Stimulated activated CD8-positive, alpha-beta memory T cell treated with anti-CD3 and anti-CD28 coated beads, Interleukin-2, amount 100 ng/mL, for 48 hours (primary cell): ENCODE results near the gene CAMSAP3.

Experiments
- DNase-seq, 2 donors: peaks; one replicate each; pipeline ENCODE4 v3.0.0-alpha.2; 2020; ENCODE audit warnings: low read depth in 2 of 2

The CAMSAP3 gene

DNA sequence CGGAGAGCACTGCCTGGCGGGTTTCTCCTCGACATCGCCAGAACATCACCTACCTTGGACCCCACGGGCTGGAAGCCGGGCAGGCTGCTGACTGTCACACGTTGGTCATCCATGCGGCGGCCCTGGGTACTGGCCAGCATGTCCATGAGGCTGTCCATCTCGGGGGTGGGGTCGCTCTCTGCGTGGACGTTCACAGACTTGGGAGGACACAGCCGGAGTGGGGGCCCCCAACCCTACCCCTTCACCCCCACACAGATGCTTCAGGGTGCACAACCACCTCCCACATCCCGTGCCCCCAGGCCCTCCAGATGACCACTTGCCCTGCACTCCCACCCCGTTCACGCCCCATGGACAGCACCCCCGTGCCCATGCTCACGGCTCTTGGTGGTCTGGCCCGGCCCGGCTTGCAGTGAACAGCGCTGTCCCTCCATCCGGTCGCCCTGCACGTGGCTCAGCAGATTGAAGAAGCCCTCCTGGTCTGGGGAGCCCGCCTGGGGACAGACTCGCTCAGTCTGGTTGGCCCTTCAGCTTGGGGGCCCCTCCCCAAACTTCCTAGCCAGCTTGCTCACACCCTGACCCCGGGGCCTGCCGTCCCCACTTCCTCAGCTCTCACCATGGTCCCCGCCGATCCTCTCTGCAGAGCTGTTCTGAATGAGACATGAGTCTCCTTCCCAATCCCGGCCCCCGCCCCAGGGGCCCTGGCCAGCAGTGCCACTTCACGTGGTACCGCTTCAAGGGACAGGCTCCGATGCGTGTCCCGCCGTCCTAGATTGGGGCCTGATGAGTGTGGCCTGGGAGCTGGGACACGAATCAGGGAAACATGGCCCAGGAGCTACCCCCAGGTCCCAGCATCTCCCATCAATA lies 36.9 kb downstream of the CAMSAP3 start:
- no peak for DNase-seq

DNA sequence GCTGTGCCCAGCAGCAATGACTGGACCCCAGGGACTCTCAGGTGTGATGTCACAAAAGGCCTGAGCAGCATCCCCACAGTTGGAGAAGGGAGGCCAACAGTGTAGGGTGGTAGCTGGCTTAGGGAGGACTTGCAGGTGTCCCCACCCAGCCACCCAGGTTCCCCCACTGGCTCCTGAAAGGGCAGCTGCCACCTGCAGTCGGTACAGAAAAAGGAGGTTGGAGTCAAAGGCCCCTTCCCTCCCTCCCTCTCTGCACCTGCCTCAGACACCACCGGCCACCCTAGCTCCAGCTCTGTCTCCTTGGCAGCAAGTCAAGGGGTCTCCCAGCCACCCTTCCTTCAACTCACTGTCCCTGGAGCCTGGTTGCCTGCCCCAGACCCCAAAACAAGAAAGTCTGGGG lies 38.0 kb downstream of the CAMSAP3 start, which contains the start of gene PCP2:
Gene PCP2 (minus strand): TSS at position 22 of the 400 bp plus-strand sequence. CDS start 262 bp downstream, outside the sequence.
- no peak for DNase-seq

DNA sequence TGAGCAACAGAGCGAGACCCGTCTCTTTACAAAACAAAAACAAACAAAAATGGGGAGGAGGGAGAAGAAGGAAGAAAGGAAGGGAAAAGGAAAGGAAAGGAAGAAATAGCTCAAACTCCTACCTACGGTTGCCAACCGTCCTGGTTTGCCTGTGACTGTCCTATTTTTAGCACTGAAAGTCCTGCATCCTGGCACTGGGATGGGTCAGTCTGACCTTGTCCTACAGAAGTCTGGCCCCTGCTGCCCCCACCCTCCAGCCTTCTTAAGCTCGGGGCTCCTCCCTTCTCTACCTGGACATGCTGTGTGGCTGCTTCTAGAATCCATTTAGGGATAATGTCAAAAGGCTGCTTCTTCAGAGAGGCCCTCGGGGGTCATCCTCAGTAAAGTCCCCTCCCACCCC lies 40.0 kb downstream of the CAMSAP3 start:
- no peak for DNase-seq

DNA sequence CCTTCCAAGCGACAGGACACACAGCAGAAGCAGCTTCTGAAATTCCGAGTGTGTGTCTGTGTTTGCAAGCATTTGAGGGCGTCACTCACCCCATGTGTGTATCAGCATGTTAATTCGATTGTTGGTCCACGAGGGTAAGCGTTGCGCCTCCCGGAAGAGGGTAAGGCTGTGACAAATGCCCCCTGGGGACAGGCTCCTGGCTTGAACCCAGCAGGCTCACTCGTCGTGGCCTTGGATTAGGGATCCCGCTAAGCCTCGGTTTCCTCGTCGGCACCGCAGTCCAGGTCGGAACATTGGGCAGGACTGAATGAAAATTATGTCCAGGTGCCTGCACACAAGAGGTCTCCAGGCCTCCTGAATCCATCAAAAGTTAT lies 40.6 kb downstream of the CAMSAP3 start:
- no peak for DNase-seq

DNA sequence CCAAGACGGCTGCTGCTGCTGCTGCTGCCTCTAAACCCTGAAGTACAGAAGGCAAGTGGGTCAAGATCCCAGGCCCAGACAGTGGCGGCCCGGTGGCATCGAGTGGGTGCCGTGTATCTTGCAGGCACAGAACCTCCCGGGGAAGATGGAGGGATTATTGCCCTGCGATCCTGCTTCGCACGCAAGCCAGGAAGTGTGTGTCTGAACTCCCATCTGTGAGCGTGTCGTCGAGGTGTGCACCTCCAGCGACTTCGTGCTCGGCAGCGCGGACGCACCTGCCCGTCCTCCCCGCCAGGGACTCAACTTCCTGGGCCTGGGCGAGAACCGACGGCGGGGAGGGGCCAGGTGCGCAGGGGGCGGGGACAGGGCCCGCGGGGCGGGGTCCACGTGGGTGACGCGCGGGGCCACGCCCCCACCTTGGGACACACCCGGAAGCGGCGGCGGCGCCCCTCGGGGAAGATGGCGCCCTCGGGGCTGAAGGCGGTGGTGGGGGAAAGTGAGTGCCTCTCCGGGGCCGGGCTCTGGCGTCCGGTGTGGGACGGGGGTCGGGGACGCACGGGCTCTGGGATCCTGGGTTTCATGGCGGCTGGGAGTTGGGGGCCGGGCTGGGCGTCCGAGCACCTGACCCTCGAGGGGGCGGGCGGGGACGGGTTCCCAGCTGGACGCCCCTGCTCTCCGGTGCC lies 41.2 kb downstream of the CAMSAP3 start, which contains the start of gene STXBP2:
Gene STXBP2 (plus strand): TSS at position 420 of the 683 bp plus-strand sequence. CDS start 40 bp downstream, at position 460.
- DNase-seq: peak; percentile 87

DNA sequence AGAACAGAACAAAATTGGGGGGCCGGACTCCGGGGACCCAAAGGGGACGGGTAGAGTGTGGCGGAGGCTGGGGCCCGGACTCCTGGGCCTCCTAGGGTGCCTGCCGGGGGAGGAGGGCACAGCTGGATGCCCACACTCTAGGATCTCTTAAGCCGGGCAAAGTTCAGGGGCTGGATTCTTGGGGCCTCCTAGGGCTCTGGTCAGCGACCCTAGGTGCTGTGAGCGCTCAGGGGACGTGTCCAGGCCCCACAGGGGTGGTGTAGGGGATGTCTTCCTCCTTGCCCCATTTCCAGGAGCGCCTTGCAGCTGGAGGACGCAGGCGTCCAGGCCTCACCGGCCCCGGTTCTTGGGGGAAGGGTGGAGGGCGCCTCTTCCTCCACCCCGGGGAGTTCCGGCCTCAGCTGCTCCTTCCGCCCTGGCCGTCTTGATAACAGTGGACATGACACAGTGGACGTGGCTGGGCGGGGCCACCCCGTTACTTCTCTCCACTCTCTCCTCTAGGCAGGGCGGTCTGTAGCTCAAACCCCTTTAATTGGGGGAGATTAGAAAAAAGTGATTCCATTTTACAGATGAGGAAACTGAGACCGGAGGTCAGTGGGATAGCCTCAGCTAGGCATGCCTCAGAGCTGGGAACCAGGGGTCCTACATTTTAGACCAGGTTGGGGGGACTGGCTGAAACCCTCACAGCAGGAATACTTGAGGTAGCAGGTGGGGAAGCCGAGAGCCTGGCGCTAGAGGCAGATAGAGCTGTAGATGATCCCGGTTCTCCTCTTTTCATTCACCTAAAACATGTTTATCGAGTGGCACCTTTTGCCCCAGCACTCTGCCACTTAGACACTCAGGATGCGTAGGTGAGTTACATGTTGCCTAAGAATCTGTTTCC lies 42.0 kb downstream of the CAMSAP3 start:
- no peak for DNase-seq

DNA sequence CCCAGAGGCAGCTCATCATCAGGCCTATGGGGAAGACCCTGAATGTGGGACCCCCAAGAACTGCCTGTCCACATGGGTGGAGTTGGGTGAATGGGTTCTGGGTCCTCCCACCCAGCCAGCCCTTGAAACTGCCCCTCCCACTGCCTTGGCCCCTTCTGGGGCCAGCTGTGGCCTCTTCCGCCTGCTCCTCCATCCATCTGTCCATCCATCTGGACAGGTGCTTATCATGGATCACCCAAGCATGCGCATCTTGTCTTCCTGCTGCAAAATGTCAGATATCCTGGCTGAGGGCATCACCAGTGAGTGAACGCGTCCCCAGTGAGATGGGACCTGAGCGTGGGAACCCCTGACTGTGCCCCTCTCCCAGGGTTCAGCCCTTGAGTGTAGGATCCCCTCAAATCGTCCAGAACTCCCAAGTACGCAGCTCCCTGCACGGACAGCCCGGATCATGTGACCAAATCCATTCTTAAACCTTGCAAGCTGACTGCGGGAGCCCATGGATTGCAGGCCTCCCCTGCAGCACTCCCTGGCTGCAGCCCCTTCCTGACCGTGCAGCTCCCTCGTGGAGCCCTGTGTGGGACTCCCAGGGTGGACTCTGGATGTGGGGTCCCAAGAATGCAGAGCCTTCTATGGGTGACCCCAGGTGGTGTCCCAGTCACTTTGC lies 43.3 kb downstream of the CAMSAP3 start:
- no peak for DNase-seq

DNA sequence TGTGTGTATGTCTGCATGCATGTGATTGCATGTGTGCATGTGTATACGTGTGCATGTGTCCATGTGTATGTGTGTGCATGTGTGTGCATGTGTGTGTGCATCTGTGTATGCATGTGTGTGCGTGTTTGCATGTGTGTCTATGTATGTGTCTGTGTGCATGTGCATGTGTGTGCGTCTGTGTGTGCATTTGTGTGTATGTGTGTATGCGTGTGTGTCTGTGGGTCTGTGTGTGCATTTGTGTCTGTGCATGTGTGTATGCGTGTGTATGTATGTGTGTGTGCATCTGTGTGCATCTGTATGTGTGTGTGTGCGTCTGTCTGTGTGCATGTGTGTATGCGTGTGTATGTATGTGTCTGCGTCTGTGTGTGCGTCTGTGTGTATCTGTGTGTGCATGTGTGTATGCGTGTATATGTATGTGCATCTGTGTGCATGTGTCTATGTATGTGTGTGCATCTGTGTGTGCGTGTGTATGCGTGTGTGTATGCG lies 44.2 kb downstream of the CAMSAP3 start:
- no peak for DNase-seq

DNA sequence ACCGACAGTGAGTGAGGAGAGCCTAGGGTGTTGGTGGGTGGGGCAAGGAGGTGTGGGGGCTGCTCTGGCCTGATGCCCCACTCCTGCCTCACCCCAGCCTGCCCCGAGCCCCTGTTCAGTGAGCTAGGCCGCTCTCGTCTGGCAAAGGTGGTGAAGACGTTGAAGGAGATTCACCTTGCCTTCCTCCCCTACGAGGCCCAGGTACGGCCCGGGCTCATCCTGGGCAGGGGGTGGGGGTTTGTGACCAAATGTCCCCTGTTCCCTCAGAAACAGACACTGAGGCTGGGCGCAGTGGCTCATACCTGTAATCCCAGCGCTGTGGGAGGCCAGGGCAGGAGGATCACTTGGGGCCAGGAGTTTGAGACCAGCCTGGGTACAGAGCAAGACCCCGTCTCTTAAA lies 45.1 kb downstream of the CAMSAP3 start:
- no peak for DNase-seq

DNA sequence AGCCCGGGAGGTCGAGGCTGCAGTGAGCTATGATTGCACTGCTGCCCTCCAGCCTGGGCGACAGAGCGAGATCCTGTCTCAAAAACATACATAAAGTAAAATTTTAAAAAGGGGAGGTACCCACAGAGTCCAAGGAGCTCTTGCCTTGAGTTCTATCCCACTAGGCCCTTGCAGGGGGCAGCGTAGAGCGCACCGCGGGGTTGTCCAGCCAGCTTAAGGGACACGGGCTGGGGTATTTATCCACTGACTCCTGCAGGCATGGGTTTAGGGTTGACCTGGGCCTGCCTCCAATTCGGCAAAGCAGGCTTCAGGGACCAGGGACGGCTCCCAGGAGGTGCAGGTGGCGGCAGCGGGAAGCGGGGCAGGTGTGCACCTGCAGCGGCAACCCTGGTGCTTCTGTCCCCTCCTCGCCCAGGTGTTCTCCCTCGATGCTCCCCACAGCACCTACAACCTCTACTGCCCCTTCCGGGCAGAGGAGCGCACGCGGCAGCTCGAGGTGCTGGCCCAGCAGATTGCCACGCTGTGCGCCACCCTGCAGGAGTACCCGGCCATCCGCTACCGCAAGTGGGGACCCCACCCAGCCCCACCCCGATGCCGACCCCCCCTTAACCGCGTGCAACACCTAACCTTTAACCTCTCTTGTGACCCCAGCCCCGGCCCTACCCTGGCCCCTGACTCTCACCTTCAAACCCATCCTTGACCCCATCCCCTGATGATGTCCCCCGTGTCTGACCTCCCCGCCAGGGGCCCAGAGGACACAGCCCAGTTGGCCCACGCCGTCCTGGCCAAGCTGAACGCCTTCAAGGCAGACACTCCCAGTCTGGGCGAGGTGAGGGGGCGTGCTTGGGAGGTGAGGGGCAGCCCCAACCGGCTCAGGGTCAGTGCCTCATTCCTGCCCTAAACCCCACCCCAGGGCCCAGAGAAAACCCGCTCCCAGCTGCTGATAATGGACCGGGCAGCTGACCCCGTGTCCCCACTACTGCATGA lies 45.9 kb downstream of the CAMSAP3 start:
- DNase-seq: no peak

DNA sequence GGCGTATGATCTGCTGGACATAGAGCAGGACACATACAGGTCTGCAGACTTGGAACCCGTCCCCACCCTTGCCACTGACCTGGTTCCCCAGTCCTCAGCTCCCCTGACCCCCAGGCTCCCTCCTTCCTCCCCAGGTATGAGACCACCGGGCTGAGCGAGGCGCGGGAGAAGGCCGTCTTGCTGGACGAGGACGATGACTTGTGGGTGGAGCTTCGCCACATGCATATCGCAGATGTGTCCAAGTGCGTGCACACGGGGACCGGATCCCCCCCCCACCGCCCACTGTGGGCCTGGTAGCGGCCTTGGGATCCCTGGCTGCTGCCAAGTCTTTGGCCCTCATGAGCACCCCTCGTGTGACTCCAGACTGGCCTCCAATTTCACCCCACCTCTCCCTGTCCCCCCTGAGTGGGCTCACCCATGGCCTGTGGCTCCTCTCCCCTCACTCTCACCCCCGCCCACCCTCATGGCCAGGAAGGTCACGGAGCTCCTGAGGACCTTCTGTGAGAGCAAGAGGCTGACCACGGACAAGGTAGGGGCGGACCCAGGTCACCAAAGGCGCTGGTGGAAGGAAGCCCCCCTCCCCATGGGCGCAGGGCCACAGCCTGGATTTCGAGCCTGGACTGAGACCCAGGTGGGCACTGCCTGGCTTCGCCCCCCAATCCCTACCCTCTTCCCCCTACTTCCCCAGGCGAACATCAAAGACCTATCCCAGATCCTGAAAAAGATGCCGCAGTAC lies 46.8 kb downstream of the CAMSAP3 start:
- DNase-seq: no peak

DNA sequence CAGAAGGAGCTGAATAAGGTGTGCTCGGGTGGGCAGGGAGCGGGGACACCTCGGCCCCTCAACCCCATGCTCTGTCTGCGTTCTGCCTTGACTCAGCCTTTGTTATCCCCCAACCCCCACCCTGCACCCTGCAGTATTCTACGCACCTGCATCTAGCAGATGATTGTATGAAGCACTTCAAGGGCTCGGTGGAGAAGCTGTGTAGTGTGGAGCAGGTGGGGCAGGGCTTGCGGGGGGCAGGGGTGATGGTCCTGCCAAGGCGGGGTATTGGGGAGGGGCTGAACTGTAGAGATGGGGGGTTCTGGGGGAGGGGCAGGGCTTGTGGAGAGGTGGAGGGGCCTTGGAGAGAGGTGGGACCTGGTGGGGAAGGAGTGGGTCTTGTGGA lies 47.4 kb downstream of the CAMSAP3 start:
- DNase-seq: no peak

DNA sequence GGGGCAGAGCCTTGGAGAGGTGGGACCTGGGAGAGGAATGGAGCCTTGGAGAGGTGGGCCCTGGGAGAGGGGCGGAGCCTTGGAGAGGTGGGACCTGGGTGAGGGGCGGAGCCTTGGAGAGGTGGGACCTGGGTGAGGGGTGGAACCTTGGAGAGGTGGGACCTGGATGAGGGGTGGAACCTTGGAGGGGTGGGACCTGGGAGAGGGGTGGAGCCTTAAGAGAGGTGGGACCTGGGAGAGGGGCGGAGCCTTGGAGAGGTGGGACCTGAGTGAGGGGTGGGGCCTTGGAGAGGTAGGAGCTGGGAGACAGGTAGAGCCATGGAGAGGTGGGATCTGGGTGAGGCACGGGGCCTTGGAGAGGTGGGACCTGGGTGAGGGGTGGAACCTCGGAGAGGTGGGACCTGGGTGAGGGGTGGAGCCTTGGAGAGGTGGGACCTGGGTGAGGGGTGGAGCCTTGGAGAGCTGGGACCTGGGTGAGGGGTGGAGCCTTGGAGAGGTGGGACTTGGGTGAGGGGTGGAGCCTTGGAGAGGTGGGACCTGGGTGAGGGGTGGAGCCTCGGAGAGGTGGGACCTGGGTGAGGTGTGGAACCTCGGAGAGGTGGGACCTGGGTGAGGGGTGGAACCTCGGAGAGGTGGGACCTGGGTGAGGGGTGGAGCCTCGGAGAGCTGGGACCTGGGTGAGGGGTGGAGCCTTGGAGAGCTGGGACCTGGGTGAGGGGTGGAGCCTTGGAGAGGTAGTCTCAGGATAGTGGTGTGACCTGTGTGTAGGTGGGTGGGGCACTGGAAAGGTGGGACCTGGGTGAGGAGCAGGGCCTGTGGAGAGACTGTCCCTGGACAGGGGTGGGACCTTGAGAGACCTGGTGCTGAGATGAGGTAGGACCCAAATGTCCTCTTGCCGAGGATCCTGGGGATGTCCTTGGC lies 48.2 kb downstream of the CAMSAP3 start:
- peak in 1 of 2 donors; percentile 23 for DNase-seq

DNA sequence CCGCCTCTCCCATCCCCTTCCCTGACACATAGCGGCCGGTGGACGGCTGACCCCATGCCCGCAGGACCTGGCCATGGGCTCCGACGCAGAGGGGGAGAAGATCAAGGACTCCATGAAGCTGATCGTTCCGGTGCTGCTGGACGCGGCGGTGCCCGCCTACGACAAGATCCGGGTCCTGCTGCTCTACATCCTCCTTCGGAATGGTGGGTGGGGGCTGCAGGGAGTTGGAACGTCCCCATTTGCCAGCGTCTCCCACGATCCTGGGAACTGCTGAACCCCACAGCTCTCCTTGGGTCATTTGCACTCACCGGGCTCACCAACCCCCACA lies 48.9 kb downstream of the CAMSAP3 start:
- no peak for DNase-seq

DNA sequence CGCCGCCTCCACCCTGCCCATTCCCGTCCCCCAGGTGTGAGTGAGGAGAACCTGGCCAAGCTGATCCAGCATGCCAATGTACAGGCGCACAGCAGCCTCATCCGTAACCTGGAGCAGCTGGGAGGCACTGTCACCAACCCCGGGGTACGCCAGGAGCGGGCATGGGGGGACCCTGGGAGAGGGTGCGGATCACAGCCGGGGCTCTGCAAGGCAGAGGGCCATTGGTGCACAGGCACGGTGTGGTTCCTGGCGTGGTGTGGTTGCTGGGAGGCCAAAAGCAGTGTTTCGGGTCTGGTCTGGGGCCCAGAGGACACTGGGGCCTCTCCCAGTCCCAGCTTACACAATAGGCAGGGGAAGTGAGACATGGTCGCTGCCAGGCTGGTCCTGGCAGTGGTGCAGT lies 49.5 kb downstream of the CAMSAP3 start:
- DNase-seq: no peak

DNA sequence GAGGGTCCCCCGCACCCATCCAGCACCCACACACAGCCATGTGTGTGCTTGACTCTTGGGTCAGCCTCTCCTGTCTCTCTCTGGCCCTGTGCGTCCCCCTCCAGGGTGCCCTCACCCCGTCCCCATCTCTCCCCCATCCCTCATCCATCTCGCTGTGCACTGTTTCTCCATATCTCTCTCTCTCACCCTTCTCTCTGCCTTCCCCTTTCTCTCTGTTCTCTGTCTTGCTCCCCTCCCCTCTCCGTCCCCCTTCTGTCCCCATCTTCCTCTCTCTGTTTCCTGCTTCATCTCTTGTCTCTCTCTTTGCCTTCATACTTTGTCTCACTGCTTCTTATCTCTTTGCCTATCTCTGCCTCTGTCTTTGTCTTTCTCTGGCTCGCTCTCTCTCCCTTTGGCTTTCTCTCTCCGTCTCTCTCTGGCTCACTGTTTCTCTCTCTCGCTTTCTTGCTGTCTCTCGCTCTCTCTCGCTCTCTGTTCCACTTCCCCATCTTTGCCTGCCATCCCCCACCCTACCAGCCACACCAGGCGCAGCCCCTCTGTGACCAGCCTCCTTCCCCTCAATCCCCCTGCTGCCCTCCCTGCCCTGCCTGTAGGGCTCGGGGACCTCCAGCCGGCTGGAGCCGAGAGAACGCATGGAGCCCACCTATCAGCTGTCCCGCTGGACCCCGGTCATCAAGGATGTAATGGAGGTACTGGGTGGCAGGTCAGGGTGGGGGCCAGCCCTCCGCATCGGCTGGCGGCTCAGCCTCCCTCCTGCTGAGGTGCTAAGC lies 50.2 kb downstream of the CAMSAP3 start:
- DNase-seq: no peak

DNA sequence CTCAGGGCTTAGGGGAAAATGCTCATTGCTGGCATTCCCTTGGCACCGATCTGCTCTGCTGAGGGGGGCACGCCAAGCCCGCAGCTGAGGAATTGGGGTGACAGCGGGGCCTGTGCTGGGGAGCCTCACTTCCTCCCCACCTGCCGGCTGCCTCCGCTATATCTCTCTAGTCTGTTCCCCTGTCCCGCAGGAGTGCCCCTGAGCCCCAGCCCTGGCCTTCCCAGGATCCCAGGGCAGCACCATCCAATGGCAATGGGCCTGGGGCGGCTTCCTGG lies 50.7 kb downstream of the CAMSAP3 start:
- DNase-seq: no peak

DNA sequence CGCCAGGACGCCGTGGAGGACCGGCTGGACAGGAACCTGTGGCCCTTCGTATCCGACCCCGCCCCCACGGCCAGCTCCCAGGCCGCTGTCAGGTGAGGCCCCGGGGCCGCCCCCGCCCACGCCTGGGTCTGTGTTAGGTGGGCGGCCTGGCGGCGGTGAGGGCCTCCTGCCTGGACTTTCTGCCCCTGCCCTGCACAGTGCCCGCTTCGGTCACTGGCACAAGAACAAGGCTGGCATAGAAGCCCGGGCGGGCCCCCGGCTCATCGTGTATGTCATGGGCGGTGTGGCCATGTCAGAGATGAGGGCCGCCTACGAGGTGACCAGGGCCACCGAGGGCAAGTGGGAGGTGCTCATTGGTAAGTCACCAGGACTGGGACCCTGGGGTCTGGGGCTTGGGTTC lies 51.5 kb downstream of the CAMSAP3 start:
- no peak for DNase-seq
